Transverse colon (tissue), 4 donors: ENCODE results near the gene SENP5. TPM values are rescaled to one million over a fixed set of nuclear protein-coding genes. Genes with fewer than 3 reads are reported as not detected.

Experiments
- DNase-seq: peaks from one replicate; pipeline ENCODE4 v3.0.0-alpha.2; 2019
- H3K27ac ChIP-seq, 4 donors: fragments of 200-600 bp; sonication (generic); 2 replicates each; pipeline ENCODE4 v1.5.1; 2016 to 2018; ENCODE audit warnings: inconsistent platforms in 4 of 4
- H3K27me3 ChIP-seq: fragments of 200-600 bp; sonication (generic); 2 replicates; pipeline ENCODE4 v1.5.1; 2017; ENCODE audit warnings: inconsistent platforms
- H3K36me3 ChIP-seq, 4 donors: fragments of 200-600 bp; sonication (generic); 2 replicates each; pipeline ENCODE4 v1.5.1; 2017 to 2019; ENCODE audit warnings: inconsistent platforms in 4 of 4
- H3K4me1 ChIP-seq, 4 donors: fragments of 200-600 bp; sonication (generic); 2 replicates each; pipeline ENCODE4 v1.5.1; 2017 to 2020; ENCODE audit warnings: inconsistent platforms in 4 of 4
- H3K4me3 ChIP-seq, 4 donors: fragments of 200-600 bp; sonication (generic); 1 replicate in 1 of 4; 2 replicates in 3 of 4; pipeline versions ENCODE4 v1.5.1 to v1.6.1; 2017 to 2019; ENCODE audit warnings: inconsistent platforms in 4 of 4
- H3K9me3 ChIP-seq, 2 donors: fragments of 200-600 bp; sonication (generic); 2 replicates each; pipeline ENCODE4 v1.5.1; 2017 to 2019; ENCODE audit warnings: inconsistent platforms in 2 of 2
- EP300 ChIP-seq: sonication (generic); formaldehyde crosslinking; IDR thresholded peaks from one replicate; pipeline ENCODE4 v1.6.1; 2017; ENCODE audit warnings: antibody characterized with exemption, low read depth
- POLR2A ChIP-seq: fragments of 450-650 bp; IDR thresholded peaks from one replicate; pipeline ENCODE4 v1.6.1; 2016; ENCODE audit warnings: antibody characterized with exemption, mild to moderate bottlenecking, moderate library complexity
- POLR2AphosphoS5 ChIP-seq, 3 donors: sonication (generic); formaldehyde crosslinking; IDR thresholded peaks; one replicate each; pipeline ENCODE4 v1.6.1; 2016; ENCODE audit warnings: antibody characterized with exemption in 3 of 3
- WGBS, 2 donors: methylation state at CpG; one replicate each; pipeline ENCODE4 v1.1.5; 2018; ENCODE audit warnings: low coverage in 1 of 2; 5-methylcytosine and 5-hydroxymethylcytosine counted together
- in situ Hi-C, 4 donors: fragments of 200-750 bp; cut with MboI; loops; one replicate each; pipeline versions ENCODE4 v1.15.0 to v1.15.1; 2017; ENCODE audit warnings: low sequenced_read_pairs in 3 of 4, low pct_ligation_motif_present in 1 of 4, low pct_unique_long_range_greater_than_20kb in 1 of 4
- intact Hi-C: fragments of 100-400 bp; cut with DNase I; formaldehyde crosslinking; loops from one replicate; pipeline ENCODE4 v1.15.1; 2023; ENCODE audit warnings: low total_unique reads
- total RNA-seq, 4 donors: library from RNA; depleted of rRNA; stranded (reverse); fragments of >200 nt; gene quantifications; one replicate each; pipeline ENCODE4 v1.1.0, GENCODE V29; 2016
- TF ChIP-seq, protein P1 (sequence below), 5 experiments: fragments of 200-600 bp in 3 of 5; fragments of 450-650 bp in 2 of 5; sonication (generic) in 3 of 5; IDR thresholded peaks; 1 replicate in 2 of 5; 2 replicates in 3 of 5; pipeline ENCODE4 v1.5.1; 2016 to 2017; ENCODE audit warnings: antibody characterized with exemption in 5 of 5, inconsistent platforms in 3 of 5, mild to moderate bottlenecking in 2 of 5, moderate library complexity in 1 of 5

SENP5 gene
- total RNA-seq, 4 donors from 2014 or later: 33.3 to 52.1 (median 48.0) TPM

DNA sequence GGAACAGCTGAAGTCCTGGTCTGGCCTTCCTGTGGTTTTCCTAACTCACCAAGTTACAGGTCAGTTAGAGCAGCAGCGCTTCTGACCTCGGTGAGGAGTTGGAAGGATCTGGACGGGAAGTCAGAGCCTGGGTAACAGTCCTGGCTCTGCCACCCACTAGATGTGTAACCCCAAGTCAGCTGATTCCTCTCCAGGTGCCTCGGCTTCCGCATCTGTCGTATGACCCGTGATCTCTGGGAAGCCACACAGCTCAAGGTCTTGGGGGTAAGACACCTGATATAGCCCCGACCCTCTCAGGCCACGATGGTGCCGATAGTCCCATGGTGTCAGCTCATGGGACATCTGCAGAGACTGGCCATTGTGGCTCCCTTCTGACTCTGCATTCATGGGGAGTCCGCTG is 109.2 kb downstream of the SENP5 start:
- H3K27me3 ChIP-seq: no peaks in the 10 kb centered on the region
- 88% methylated on average over 11 of the region's 11 CpGs; no CpG with 5 or more reads in 1 of the 2 donors for WGBS, 2 donors
- no peaks in the 10 kb centered on the region for H3K36me3 ChIP-seq
- no peak for TF ChIP-seq POLR2AphosphoS5 (IDR thresholded peaks at IDR 0.05)
- TF ChIP-seq, protein P1, sequence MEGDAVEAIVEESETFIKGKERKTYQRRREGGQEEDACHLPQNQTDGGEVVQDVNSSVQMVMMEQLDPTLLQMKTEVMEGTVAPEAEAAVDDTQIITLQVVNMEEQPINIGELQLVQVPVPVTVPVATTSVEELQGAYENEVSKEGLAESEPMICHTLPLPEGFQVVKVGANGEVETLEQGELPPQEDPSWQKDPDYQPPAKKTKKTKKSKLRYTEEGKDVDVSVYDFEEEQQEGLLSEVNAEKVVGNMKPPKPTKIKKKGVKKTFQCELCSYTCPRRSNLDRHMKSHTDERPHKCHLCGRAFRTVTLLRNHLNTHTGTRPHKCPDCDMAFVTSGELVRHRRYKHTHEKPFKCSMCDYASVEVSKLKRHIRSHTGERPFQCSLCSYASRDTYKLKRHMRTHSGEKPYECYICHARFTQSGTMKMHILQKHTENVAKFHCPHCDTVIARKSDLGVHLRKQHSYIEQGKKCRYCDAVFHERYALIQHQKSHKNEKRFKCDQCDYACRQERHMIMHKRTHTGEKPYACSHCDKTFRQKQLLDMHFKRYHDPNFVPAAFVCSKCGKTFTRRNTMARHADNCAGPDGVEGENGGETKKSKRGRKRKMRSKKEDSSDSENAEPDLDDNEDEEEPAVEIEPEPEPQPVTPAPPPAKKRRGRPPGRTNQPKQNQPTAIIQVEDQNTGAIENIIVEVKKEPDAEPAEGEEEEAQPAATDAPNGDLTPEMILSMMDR (IDR thresholded peaks at IDR 0.05): no peak
- no peak for TF ChIP-seq POLR2A
- no peak for TF ChIP-seq EP300
- no peaks in the 10 kb centered on the region for H3K4me1 ChIP-seq
- intact Hi-C loops (no loop called here), in situ Hi-C loops (loop anchor here in 3 of 4 donors (10.0 to 25.0 kb wide), 2 partner anchors 142 to 210 kb away; no protein-coding TSS in a partner anchor)
- no peak overlapping the region for H3K27ac ChIP-seq
- no peaks in the 10 kb centered on the region for H3K9me3 ChIP-seq
- DNase-seq: no peak
- no peak overlapping the region for H3K4me3 ChIP-seq

DNA sequence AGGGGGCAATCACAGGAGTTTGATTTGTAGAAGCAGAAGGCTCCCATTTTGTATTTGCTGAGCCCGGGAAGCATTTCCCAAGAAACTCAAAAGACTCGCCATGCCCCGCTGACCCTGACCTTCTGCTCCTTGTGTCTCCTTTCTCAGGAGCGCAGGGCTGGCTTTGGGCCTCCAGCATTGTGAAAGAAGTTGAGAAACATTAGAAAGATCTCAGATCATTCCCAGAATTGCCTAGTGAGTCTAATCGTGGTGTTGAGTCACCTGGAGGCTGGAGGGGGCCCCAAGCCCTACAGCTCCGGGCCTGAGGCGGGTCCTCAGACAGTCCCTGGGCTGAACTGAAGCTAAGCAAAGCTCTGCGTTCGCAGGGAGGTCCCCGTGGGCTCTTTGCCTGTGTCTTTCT is 111.8 kb downstream of the SENP5 start:
- Histone ChIP-seq H3K4me3 (no peak overlapping the region), H3K9me3 (no peaks in the 10 kb centered on the region), H3K27me3 (no peaks in the 10 kb centered on the region), H3K36me3 (no peaks in the 10 kb centered on the region), H3K4me1 (no peaks in the 10 kb centered on the region), H3K27ac (no peak overlapping the region)
- TF ChIP-seq POLR2AphosphoS5 (IDR thresholded peaks at IDR 0.05) (no peak), EP300 (no peak), POLR2A (no peak)
- TF ChIP-seq, protein P1 (IDR thresholded peaks at IDR 0.05): no peak
- intact Hi-C loops: no loop called here
- WGBS, 2 donors: 79 to 93% methylated on average over 3 to 10 of the region's 10 CpGs
- in situ Hi-C loops: loop anchor here in 3 of 4 donors (10.0 to 25.0 kb wide), 2 partner anchors 145 to 208 kb away; no protein-coding TSS in a partner anchor
- DNase-seq: no peak

DNA sequence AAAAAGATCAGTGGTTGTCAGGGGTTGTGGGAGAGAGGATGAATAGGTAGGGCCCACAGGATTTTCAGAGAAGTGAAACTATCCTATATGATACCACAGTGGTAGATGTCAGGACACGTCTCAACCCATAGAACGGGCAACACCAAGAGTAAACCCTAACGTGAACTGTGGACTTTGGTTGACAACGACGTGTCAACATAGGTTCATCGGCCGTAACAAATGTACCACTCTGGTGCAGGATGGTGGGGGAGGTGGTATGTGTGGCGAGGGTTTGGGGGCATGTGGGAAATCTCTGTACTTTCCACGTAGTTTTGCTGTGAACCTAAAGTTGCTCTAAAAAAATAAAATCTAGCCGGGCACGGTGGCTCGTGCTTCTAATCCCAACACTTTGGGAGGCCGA is 113.9 kb downstream of the SENP5 start:
- no peaks in the 10 kb centered on the region for H3K4me1 ChIP-seq
- no peaks in the 10 kb centered on the region for H3K27me3 ChIP-seq
- intact Hi-C loops (no loop called here), in situ Hi-C loops (loop anchor here in 2 of 4 donors (25.0 kb wide), 1 partner anchor 206 kb away; no protein-coding TSS in a partner anchor)
- no peaks in the 10 kb centered on the region for H3K9me3 ChIP-seq
- TF ChIP-seq EP300 (no peak), POLR2A (no peak), POLR2AphosphoS5 (IDR thresholded peaks at IDR 0.05) (no peak)
- TF ChIP-seq, protein P1 (IDR thresholded peaks at IDR 0.05): no peak
- H3K27ac ChIP-seq: no peak overlapping the region
- no peak overlapping the region for H3K4me3 ChIP-seq
- 76 to 98% methylated on average over 7 to 13 of the region's 13 CpGs for WGBS, 2 donors
- H3K36me3 ChIP-seq: no peaks in the 10 kb centered on the region
- no peak for DNase-seq

DNA sequence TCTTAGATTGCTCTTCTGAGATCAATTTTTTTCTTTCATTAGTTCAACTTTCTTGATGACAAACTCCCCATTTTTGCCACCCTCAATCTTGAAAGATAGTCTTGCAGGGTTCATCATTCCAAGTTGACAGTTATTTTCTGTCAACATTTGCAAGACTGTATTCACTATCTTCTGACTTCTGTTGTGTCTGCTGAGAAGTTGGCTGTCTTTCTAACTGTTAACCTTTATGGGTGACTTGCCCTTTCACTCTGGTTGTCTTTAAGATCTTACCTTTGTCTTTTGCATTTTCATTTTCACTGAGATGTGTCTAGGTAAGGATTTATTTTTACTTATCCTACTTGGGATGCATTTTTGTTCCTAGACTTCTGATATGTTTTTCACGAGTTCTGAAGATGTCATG is 115.5 kb downstream of the SENP5 start:
- no peaks in the 10 kb centered on the region for H3K36me3 ChIP-seq
- in situ Hi-C loops: loop anchor here in 2 of 4 donors (25.0 kb wide), 1 partner anchor 204 kb away; no protein-coding TSS in a partner anchor
- WGBS, 2 donors: 62 to 71% methylated on average over 1 of the region's 1 CpG
- TF ChIP-seq POLR2AphosphoS5 (IDR thresholded peaks at IDR 0.05) (no peak), POLR2A (no peak), EP300 (no peak)
- TF ChIP-seq, protein P1 (IDR thresholded peaks at IDR 0.05): no peak
- peaks cover 0 to 3% (median under 1%) of the 10 kb centered on the region in 4 donors for H3K4me1 ChIP-seq
- H3K27me3 ChIP-seq: no peaks in the 10 kb centered on the region
- no peaks in the 10 kb centered on the region for H3K9me3 ChIP-seq
- H3K27ac ChIP-seq: no peak overlapping the region
- DNase-seq: no peak
- intact Hi-C loops: no loop called here
- H3K4me3 ChIP-seq: no peak overlapping the region

Other genes starting within 250 kb of the SENP5 start
- 1 to 10 TPM in 2 of 4 donors, not detected in 2; 2.5 to 3.7 TPM for gene NRROS, start 228.2 kb upstream of the SENP5 start, total RNA-seq
- gene CEP19, start 155.7 kb upstream of the SENP5 start, total RNA-seq: 1 to 10 TPM in 2 of 4 donors, under 1 TPM in 1, not detected in 1; 0.32 to 2.2 (median 1.8) TPM
- gene PIGX, start 155.5 kb upstream of the SENP5 start, total RNA-seq: 10 to 100 TPM in 3 of 4 donors, 1 to 10 TPM in 1; 4.0 to 36.3 (median 23.6) TPM
- gene PAK2, start 128.1 kb upstream of the SENP5 start, total RNA-seq: 10 to 100 TPM; 16.3 to 54.5 (median 36.7) TPM
- 10 to 100 TPM in 3 of 4 donors, 1 to 10 TPM in 1; 6.8 to 36.9 (median 31.8) TPM for gene NCBP2, start 74.6 kb downstream of the SENP5 start, total RNA-seq
- gene PIGZ, start 100.9 kb downstream of the SENP5 start, total RNA-seq: 100 to 1,000 TPM; 143 to 541 (median 233) TPM
- gene MELTF, start 161.9 kb downstream of the SENP5 start, total RNA-seq: 10 to 100 TPM in 2 of 4 donors, 1 to 10 TPM in 2; 3.0 to 20.6 (median 10.3) TPM